ENCODE measurements around the gene NDUFB7.
A peak's percentile ranks its signal among the peaks of the same experiment; 100 is the strongest.

The NDUFB7 gene

GRCh38 chr19:14519245-14519859 is 52.5 kb downstream of the NDUFB7 start:
- no peak for DNase-seq

GRCh38 chr19:14517840-14518505 is 53.9 kb downstream of the NDUFB7 start, which contains the start of gene DNAJB1:
TSS of gene DNAJB1 (minus strand) at chr19:14518397. CDS start at chr19:14518349, 48 bp downstream.
- DNase-seq = peak; percentile 35 to 95 (median 93)

- no peak for DNase-seq
Measured at GRCh38 chr19:14517446-14517839, 54.4 kb downstream of the NDUFB7 start.

GRCh38 chr19:14516746-14517438 is 55.0 kb downstream of the NDUFB7 start:
- peak in 1 of 3 experiments; percentile 45 for DNase-seq
